GM13977 (cell line): ENCODE measurements around the gene PDLIM5.
"Not testable (repeated sequence)": the region's sequence is repeated elsewhere in the genome, so short reads cannot be mapped to it uniquely, and the experiment has no call there.

ENCODE experiments used
- DNase-seq: peaks from one replicate; pipeline ENCODE4 v3.0.0; 2012; ENCODE audit warnings: low spot score
- in situ Hi-C: fragments of 300-500 bp; cut with MboI; formaldehyde crosslinking; loops from one replicate; pipeline ENCODE4 v1.12.0; 2022; ENCODE audit warnings: low sequenced_read_pairs, low pct_unique_long_range_greater_than_20kb, mixed read lengths, inconsistent platforms; ENCODE audit not compliant: unreplicated experiment
- TF ChIP-seq, protein P1 (sequence below): IDR thresholded peaks from 2 replicates; pipeline ENCODE4 v1.5.1; 2012; ENCODE audit warnings: mild to moderate bottlenecking, control low read depth; ENCODE audit not compliant: insufficient read depth; ENCODE audit errors: extremely low read depth, missing control alignments

Gene PDLIM5

DNA sequence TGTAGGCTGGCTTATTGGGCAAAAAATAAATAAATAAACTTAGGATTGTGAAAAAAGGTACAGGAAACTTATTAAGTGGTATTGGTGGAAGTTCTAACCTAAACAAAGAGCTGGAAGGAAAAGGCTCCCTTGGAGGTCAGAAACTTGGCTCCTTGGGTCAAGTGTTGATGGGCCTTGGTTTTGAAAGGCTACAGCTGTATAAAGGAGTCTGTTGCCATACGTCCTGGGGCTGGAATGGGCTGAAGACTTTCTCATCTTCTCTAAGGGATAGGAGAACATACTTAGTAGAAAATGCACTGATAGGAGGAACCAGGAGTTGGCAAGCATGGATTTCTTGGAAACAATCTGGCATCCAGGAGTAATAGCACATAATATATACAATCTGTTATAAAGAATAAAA is 56.6 kb downstream of the PDLIM5 start:
- in situ Hi-C loops, result no loop called here
- TF ChIP-seq, protein P1, sequence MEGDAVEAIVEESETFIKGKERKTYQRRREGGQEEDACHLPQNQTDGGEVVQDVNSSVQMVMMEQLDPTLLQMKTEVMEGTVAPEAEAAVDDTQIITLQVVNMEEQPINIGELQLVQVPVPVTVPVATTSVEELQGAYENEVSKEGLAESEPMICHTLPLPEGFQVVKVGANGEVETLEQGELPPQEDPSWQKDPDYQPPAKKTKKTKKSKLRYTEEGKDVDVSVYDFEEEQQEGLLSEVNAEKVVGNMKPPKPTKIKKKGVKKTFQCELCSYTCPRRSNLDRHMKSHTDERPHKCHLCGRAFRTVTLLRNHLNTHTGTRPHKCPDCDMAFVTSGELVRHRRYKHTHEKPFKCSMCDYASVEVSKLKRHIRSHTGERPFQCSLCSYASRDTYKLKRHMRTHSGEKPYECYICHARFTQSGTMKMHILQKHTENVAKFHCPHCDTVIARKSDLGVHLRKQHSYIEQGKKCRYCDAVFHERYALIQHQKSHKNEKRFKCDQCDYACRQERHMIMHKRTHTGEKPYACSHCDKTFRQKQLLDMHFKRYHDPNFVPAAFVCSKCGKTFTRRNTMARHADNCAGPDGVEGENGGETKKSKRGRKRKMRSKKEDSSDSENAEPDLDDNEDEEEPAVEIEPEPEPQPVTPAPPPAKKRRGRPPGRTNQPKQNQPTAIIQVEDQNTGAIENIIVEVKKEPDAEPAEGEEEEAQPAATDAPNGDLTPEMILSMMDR, result no peak

GRCh38 chr4:94508806-94509205 is 57.1 kb downstream of the PDLIM5 start:
- no peak for DNase-seq
- in situ Hi-C loops, result no loop called here
- TF ChIP-seq, protein P1, result no peak

More for the DNA sequence above, 56.6 kb downstream of the PDLIM5 start:
- DNase-seq, result no peak

DNA sequence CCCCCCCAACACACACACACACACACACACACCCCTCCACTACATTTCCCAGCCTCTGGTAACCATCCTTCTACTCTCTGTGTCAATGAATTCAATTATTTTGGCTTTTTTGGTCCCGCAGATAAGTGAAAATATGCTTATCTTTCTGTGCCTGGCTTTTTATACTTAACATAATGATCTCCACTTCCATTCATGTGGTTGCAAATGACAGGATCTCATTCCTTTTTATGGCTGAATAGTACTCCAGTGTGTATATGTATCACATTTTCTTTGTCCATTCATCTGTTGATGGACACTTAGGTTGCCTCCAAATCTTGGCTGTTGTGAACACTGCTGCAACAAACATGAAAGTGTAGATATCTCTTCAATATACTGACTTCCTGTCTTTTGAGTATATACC is 59.8 kb downstream of the PDLIM5 start:
- DNase-seq, result no peak
- TF ChIP-seq, protein P1, result no peak
- in situ Hi-C loops, result no loop called here

- in situ Hi-C loops, result not testable (repeated sequence)
Measured at GRCh38 chr4:94513532-94513931, 61.8 kb downstream of the PDLIM5 start.

GRCh38 chr4:94515365-94515764 is 63.6 kb downstream of the PDLIM5 start:
- in situ Hi-C loops, result no loop called here
- DNase-seq, result no peak

More at GRCh38 chr4:94513532-94513931, 61.8 kb downstream of the PDLIM5 start:
- DNase-seq, result not testable (repeated sequence)

GRCh38 chr4:94516067-94516466 is 64.3 kb downstream of the PDLIM5 start:
- TF ChIP-seq, protein P1, result no peak
- in situ Hi-C loops, result no loop called here
- no peak for DNase-seq

More at GRCh38 chr4:94515365-94515764, 63.6 kb downstream of the PDLIM5 start:
- TF ChIP-seq, protein P1, result no peak

GRCh38 chr4:94516999-94517398 is 65.3 kb downstream of the PDLIM5 start:
- no peak for DNase-seq
- in situ Hi-C loops, result no loop called here
- TF ChIP-seq, protein P1, result no peak
